GM21381 (cell line): Measurements from ENCODE around the gene HOPX.
"Not testable (repeated sequence)": the region's sequence is repeated elsewhere in the genome, so short reads cannot be mapped to it uniquely, and the experiment has no call there.

ENCODE experiments used
- ATAC-seq: cut with Tn5 transposase; IDR thresholded peaks from one replicate; pipeline ENCODE4 v1.9.1; 2021; ENCODE audit warnings: mild to moderate bottlenecking, moderate library complexity; ENCODE audit not compliant: unreplicated experiment

The HOPX gene

DNA sequence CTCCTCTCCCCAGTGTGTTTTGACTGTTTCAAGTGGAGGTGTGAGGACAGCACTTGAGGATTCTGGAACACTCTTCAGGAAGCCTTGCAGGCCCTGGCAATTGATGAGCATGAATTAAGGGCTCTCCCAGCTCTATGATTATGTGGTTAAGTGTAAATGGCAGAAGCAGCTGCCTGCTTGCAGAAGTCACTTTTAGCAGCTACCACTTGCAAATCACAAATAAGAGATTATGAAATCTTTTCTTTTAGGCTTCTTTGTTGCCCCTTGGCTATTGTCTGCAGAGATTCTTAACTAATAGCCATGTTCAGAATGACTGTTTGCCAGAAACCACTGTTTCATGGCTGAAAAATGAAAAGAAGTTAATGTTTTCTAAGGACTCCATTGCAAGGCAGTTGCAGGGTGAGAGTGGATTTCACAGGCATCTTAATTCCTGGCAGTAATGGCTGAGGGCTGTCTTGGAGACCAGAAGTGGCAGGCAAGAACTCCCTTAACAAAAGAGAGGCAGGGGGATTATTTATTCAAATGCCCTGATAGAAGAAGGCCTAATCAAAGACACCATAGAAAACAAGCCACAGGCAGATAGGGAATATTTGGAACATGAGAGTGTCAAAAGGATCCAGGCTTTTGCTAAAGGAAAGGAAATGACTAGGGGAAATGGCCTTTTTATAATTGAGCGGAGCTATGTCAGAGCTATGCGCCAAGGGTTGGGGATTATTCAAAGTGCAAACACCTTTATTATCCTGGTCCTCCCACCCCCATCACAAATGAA is 8.3 kb upstream of the HOPX start:
- no peak for ATAC-seq

GRCh38 chr4:56688094-56688647 is 7.1 kb upstream of the HOPX start:
- no peak for ATAC-seq

GRCh38 chr4:56686537-56687231 is 5.6 kb upstream of the HOPX start:
- no peak for ATAC-seq

DNA sequence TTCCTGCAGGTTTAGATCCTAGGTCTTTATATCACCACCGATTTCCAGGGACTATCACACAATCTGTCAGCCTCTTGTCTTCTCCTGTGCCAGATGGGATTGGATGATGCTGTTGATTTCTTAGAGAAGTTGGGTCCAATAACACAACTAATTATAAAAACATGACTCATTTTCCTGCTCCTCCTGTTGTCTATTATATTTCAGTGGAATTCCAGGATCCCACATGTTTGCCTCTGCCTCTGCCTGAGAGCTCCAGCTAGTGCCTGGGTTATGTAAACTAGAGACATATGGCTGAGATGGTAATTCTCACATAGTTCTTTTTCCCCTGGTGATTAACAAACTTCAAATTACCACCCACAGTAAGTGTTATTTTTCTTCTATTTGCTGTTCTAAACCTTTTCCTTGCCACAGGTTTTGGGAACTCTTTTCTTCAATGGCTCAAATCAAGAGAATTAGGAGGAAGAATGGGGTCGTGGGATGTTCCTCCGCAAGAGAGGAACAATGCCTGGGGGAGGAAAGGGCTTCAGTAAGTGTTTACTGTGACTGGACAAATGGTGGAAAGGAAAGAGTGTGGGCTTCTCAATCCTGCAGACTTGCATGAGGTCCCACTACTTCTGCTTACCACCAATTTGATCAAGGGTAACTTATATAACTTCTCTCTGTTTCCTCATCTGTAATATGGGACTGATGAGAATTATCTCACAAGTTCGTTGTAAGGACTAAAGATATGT is 3.4 kb upstream of the HOPX start:
- ATAC-seq = no peak

DNA sequence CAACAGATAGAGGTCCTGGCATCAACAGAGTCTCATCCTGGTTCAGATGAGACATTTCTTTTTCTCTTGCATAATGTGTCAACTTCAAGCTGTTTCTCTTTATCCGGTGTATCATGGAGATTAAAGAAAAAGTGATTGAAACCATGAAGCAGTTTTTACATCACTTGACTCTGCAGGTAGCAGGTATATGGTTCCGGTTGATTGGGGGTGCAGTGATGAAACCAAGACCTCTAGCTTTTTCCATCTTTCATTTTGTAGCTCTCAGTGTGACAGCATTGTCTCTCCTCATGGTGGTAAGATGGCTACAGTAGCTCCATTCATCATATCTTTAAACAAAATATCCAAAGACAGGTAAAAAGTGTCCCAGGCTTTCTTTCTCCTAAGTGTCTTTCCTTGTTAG is 2.4 kb upstream of the HOPX start:
- no peak for ATAC-seq

- no peak for ATAC-seq
Measured at GRCh38 chr4:56681853-56682525, 893 bp upstream of the HOPX start.

DNA sequence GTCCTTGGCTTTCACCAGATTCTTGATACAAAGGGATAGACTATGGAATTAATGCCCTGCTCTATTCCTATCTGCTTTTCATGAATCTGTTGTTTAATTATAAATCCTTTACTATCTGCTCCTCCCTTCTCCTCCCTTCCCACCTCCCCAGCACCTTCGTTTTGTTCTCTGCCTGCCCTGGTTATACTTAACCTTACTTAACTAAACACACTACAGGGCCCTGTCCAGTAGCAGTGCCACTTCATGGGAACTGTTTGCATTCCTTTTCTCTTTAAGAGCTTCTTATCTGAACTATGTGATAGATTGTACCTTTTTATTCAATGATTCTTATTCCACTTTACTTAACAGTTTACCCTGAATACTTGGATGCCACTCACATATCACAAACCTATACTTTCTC is 830 bp downstream of the HOPX start:
- no peak for ATAC-seq

DNA sequence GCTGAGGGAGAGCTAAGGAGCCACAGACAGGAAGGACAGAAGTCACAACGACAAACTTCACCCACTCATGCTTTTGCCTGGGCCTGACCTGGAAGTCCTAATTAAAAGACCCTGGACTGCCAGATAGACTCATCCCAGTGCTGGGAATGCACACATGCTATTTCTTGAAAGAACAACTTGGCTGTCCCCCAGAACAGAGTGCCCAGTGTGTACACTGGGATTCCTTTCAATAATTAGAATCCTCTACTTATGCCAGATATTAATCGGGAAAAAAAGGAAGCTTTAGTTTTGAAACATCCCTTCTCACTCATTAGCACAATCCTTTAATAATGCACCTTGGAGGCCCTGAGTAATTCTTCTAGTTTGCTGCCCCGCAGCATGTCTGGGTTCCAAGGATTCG is 3.4 kb downstream of the HOPX start:
- no peak for ATAC-seq

GRCh38 chr4:56674984-56675383 is 6.1 kb downstream of the HOPX start:
- ATAC-seq = no peak

GRCh38 chr4:56671860-56672259 is 9.2 kb downstream of the HOPX start:
- ATAC-seq = no peak

DNA sequence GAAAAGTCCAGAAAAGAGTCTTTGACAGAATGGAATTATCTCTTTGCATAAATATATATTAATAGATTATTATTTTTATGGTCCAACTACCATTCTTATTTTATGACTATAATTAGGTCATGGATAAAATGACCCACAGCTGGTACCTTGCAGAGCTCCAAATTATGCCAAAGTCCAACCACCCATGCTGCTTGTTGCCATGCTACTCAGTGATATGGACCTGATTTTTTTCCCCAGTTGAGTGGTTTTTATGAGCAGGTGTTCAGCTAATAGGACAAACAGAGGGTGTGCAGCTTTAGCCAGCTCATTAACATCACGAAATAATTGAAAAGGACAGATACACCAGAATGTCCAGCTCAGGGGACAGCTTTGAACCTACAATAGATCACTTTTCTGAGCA is 9.7 kb downstream of the HOPX start:
- ATAC-seq = no peak

GRCh38 chr4:56668267-56668666 is 12.8 kb downstream of the HOPX start:
- no peak for ATAC-seq

DNA sequence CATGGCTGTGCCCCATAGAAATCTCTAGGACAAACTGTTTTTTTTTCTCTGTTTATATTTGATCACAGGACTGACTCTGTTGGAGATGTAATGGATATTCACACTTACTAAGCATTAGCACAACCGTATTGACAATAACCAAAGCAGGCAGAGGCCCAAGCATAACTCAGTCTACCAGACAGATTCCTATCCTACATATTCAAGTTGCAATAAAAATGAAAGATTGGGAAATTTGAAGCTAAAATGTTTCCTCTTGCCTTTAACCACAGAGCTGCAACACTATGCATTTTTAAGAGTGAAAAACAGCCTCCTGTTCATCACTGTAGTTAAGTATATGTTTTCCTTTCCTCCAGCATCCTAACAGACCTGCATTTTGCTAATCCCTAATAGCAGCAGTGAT is 13.7 kb downstream of the HOPX start:
- ATAC-seq = not testable (repeated sequence)

- no peak for ATAC-seq
Measured at GRCh38 chr4:56666279-56666678, 14.8 kb downstream of the HOPX start.

DNA sequence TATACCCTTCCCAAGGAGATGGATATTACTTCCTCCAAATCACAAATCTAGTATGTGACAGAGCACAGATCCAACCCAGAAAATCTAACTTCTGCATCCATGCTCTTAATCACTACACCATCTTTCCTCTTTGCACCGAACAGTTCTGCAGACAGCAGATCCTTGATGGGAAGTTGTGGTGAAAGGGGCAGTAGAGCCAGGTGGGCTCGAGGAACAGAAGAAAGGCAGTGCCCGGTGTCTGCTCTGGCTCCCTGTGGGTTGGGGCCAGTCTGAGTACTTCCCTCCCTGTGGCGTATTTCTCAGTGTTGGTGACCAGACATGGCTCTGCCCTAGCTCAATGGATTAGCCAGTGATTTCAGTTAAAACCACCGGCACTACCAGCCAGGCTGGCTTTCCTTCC is 15.3 kb downstream of the HOPX start:
- no peak for ATAC-seq

DNA sequence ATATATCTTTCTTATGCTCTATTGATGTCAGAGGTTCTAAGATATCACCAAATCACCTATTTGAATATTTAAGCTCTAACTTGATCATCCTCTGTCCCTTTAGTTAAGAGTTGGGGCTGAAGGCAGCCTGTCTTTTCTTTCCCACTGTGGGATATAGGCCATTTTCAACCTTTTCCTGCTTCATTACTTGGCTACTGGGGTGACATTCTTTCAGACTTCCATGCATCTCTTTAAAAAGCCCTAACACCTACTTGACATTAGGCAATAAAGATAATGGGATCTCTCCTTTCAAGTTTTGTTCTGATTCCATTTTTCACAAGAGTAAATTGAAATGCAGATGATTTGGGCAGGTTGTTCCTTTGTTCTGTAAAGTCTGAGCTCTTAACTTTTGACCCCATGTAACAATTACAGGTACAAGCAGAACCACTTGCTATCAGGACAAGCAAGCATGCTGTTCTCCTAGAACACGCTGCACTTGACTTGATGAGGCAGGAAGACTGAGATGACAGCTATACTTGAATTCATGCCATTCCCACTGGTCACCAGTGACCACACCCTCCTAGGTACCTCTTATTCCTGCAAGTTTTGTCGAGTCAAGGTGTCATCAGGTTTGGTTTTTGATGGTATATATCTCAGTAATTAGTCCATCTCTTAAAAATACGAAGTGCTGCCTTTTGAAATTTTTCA is 18.2 kb downstream of the HOPX start:
- no peak for ATAC-seq

GRCh38 chr4:56659946-56660345 is 21.1 kb downstream of the HOPX start:
- ATAC-seq = no peak

GRCh38 chr4:56658528-56658927 is 22.6 kb downstream of the HOPX start:
- ATAC-seq = no peak

DNA sequence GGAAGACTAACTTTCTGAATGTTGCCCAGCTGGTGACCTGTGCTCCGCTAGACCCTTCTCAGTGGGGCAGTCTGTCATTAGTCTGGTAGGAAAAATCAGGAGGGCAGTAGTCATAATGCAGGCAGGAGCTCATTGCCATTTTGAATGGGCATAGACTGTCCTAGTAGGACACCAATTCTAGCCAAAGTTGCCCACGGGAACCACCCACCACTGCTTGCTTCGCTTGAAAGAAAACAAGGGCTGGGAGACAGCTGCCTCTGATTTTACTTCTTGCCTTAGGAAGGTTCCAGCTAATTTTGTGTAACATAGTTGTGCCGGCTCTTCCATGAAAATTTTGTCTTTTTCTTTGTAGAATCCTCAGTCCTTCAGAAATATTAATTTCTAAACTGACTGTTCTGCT is 23.3 kb downstream of the HOPX start:
- ATAC-seq = no peak

GRCh38 chr4:56657128-56657527 is 24.0 kb downstream of the HOPX start:
- no peak for ATAC-seq

GRCh38 chr4:56656346-56656643 is 24.8 kb downstream of the HOPX start:
- no peak for ATAC-seq
